ENCODE data around the gene SLC9A6.

Gene SLC9A6

GRCh38 chrX:135985157-135985972, at the start of gene SLC9A6:
Gene SLC9A6 (plus strand): TSS chrX:135985435. CDS start chrX:135985659, 224 bp downstream.
- DNase-seq (ENCODE audit: low read depth in 1 of 2, low spot score in 1 of 2), result peak; percentile 24 to 51

GRCh38 chrX:135944486-135944885, 40.7 kb upstream of the SLC9A6 start:
- DNase-seq (ENCODE audit: low read depth in 1 of 2, low spot score in 1 of 2), result no peak

- no peak for DNase-seq (ENCODE audit: low read depth in 1 of 2, low spot score in 1 of 2)
Measured at GRCh38 chrX:135951291-135951690, 33.9 kb upstream of the SLC9A6 start.

- DNase-seq (ENCODE audit: low read depth in 1 of 2, low spot score in 1 of 2), result no peak
Measured at GRCh38 chrX:135973025-135973547, 12.1 kb upstream of the SLC9A6 start.

GRCh38 chrX:135973548-135974278, 11.5 kb upstream of the SLC9A6 start, which contains the start of gene MMGT1:
Gene MMGT1 (minus strand): TSS chrX:135973988. CDS start chrX:135973675, 313 bp downstream.
- DNase-seq (ENCODE audit: low read depth in 1 of 2, low spot score in 1 of 2), result peak; percentile 60 to 69

GRCh38 chrX:135974279-135974856, 10.9 kb upstream of the SLC9A6 start:
- DNase-seq (ENCODE audit: low read depth in 1 of 2, low spot score in 1 of 2), result peak; percentile 33 to 51

- no peak for DNase-seq (ENCODE audit: low read depth in 1 of 2, low spot score in 1 of 2)
Measured at GRCh38 chrX:135975421-135975820, 9.8 kb upstream of the SLC9A6 start.

- no peak for DNase-seq (ENCODE audit: low read depth in 1 of 2, low spot score in 1 of 2)
Measured at GRCh38 chrX:135977611-135978010, 7.6 kb upstream of the SLC9A6 start.

GRCh38 chrX:135981010-135981409, 4.2 kb upstream of the SLC9A6 start:
- no peak for DNase-seq (ENCODE audit: low read depth in 1 of 2, low spot score in 1 of 2)

GRCh38 chrX:135981668-135982067, 3.6 kb upstream of the SLC9A6 start:
- no peak for DNase-seq (ENCODE audit: low read depth in 1 of 2, low spot score in 1 of 2)

- no peak for DNase-seq (ENCODE audit: low read depth in 1 of 2, low spot score in 1 of 2)
Measured at GRCh38 chrX:135982860-135983259, 2.4 kb upstream of the SLC9A6 start.

- DNase-seq (ENCODE audit: low read depth in 1 of 2, low spot score in 1 of 2), result no peak
Measured at GRCh38 chrX:135984256-135984655, 979 bp upstream of the SLC9A6 start.

GRCh38 chrX:135984791-135985156, 461 bp upstream of the SLC9A6 start:
- DNase-seq (ENCODE audit: low read depth in 1 of 2, low spot score in 1 of 2), result no peak

- DNase-seq (ENCODE audit: low read depth in 1 of 2, low spot score in 1 of 2), result no peak
Measured at GRCh38 chrX:135985973-135986310, 707 bp downstream of the SLC9A6 start.

- DNase-seq (ENCODE audit: low read depth in 1 of 2, low spot score in 1 of 2), result no peak
Measured at GRCh38 chrX:135988245-135988644, 3.0 kb downstream of the SLC9A6 start.

- DNase-seq (ENCODE audit: low read depth in 1 of 2, low spot score in 1 of 2), result no peak
Measured at GRCh38 chrX:136015016-136015415, 29.8 kb downstream of the SLC9A6 start.

- no peak for DNase-seq (ENCODE audit: low read depth in 1 of 2, low spot score in 1 of 2)
Measured at GRCh38 chrX:136016881-136017280, 31.6 kb downstream of the SLC9A6 start.

GRCh38 chrX:136019226-136019625, 34.0 kb downstream of the SLC9A6 start:
- no peak for DNase-seq (ENCODE audit: low read depth in 1 of 2, low spot score in 1 of 2)

GRCh38 chrX:136021160-136021559, 35.9 kb downstream of the SLC9A6 start:
- no peak for DNase-seq (ENCODE audit: low read depth in 1 of 2, low spot score in 1 of 2)

GRCh38 chrX:136021903-136022302, 36.7 kb downstream of the SLC9A6 start:
- DNase-seq (ENCODE audit: low read depth in 1 of 2, low spot score in 1 of 2), result no peak

- no peak for DNase-seq (ENCODE audit: low read depth in 1 of 2, low spot score in 1 of 2)
Measured at GRCh38 chrX:136025091-136025490, 39.9 kb downstream of the SLC9A6 start.

All from activated CD4-positive, alpha-beta T cell treated with anti-CD3 and anti-CD28 coated beads, Interleukin-2, amount 50 U/mL, for 24 hours (primary cell).